ENCODE measurements around the gene DOK7.

Gene DOK7

DNA sequence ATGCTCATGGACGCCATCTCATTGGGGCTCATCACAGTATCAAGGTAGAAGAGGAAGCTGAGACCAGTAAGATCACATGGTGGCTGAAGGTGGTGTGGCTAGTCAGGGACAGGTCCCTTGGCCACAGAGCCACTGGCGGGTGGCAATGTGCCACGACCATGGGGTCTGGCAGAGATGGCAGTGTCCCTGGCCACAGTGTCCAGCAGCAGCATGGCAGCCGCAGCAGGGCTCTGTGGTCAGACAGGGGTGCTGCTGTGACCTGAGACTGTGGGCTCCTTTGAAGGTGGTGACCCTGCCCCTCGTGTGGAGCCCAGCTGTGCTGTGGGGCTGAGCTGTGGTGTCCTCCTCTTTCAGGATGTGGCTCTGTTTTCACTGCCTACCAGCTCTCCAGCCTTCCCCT is 2.2 kb upstream of the DOK7 start:
- DNase-seq (ENCODE audit: low read depth, low spot score): no peak
- Histone ChIP-seq H3K9ac (ENCODE audit: insufficient read length) (no peak overlapping the region), H3K27ac (no peak overlapping the region), H3K4me3 (no peak overlapping the region), H3K36me3 (ENCODE audit: insufficient read depth, low read length) (no peaks in the 10 kb centered on the region), H3K9me3 (ENCODE audit: low read depth, low read length) (no peaks in the 10 kb centered on the region)
- TF ChIP-seq FOXP2 (optimal IDR thresholded peaks at IDR 0.05; ENCODE audit: control extremely low read depth, extremely low read length, insufficient read depth) (no peak), EZH2 (IDR thresholded peaks at IDR 0.05) (no peak), POLR2AphosphoS5 (IDR thresholded peaks at IDR 0.05; ENCODE audit: borderline replicate concordance, low read depth, low read length) (no peak)

DNA sequence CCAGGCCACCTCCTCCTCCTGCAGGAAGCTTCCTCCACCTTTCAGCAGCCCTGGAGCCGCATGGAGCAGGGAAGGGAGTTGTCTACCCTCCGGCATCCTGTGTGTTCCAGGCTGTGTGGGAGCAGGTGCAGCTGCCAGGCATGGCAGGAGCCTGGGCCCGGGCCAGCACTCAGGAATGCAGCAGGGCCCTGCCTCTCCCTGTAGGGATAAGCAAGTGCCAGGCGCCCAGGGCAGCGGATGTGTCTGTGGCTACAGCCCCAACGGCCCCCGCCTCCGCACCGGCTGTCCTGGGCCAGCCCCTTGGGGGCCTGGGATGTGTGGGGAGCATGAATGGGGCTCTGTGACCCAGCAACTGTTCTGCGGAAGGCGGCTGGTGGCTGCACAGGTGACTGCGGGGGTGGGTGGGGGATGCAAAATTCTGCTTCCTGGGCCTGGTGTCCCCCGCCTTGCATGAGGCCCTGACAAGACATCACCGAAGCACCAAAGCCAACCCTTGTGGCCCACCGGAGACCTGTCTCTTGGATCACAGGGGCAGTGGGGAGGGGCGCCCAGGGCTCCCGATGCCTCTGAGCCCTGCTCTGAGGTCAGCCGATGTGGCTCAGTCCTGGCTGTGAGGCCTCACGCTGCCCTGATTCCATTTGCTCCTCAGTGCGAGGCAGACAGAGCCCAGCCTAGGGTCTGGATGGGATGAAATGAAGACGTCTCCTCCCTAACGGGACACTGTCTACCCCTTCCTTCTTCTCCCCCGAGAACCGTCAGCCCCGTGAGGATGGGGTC is 1.4 kb upstream of the DOK7 start:
- H3K9me3 ChIP-seq (ENCODE audit: low read depth, low read length): no peaks in the 10 kb centered on the region
- TF ChIP-seq EZH2 (IDR thresholded peaks at IDR 0.05) (no peak), FOXP2 (optimal IDR thresholded peaks at IDR 0.05; ENCODE audit: control extremely low read depth, extremely low read length, insufficient read depth) (no peak), POLR2AphosphoS5 (IDR thresholded peaks at IDR 0.05; ENCODE audit: borderline replicate concordance, low read depth, low read length) (no peak)
- DNase-seq (ENCODE audit: low read depth, low spot score): no peak
- no peak overlapping the region for H3K9ac ChIP-seq (ENCODE audit: insufficient read length)
- H3K4me3 ChIP-seq: no peak overlapping the region
- no peak overlapping the region for H3K27ac ChIP-seq
- H3K36me3 ChIP-seq (ENCODE audit: insufficient read depth, low read length): no peaks in the 10 kb centered on the region

DNA sequence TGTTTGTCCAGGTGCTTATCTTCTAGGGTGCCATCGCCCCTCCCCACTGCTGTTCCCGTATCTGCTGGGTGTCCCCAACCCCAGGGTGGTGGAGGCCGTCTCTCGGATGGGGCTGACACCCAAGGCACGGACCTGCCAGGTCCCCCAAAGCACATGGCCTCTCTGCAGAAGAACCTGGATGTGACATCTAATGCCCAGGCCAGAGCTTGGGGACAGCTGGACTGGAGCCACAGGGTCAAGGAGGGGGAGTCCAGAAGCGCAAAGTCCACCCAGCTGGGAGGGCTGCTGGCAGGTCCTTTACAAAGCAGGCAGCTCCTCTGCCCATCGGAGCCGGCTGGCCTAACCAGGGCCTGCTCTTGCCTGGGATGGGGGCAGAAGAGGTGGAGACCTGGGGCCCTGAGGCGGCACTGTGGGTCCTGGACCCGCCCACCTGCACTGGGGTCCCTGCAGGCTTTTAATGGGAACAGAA is 751 bp upstream of the DOK7 start:
- no peak overlapping the region for H3K9ac ChIP-seq (ENCODE audit: insufficient read length)
- no peak for DNase-seq (ENCODE audit: low read depth, low spot score)
- no peak overlapping the region for H3K27ac ChIP-seq
- no peaks in the 10 kb centered on the region for H3K9me3 ChIP-seq (ENCODE audit: low read depth, low read length)
- H3K36me3 ChIP-seq (ENCODE audit: insufficient read depth, low read length): no peaks in the 10 kb centered on the region
- no peak for TF ChIP-seq POLR2AphosphoS5 (IDR thresholded peaks at IDR 0.05; ENCODE audit: borderline replicate concordance, low read depth, low read length)
- no peak for TF ChIP-seq FOXP2 (optimal IDR thresholded peaks at IDR 0.05; ENCODE audit: control extremely low read depth, extremely low read length, insufficient read depth)
- TF ChIP-seq EZH2 (IDR thresholded peaks at IDR 0.05): no peak
- no peak overlapping the region for H3K4me3 ChIP-seq

DNA sequence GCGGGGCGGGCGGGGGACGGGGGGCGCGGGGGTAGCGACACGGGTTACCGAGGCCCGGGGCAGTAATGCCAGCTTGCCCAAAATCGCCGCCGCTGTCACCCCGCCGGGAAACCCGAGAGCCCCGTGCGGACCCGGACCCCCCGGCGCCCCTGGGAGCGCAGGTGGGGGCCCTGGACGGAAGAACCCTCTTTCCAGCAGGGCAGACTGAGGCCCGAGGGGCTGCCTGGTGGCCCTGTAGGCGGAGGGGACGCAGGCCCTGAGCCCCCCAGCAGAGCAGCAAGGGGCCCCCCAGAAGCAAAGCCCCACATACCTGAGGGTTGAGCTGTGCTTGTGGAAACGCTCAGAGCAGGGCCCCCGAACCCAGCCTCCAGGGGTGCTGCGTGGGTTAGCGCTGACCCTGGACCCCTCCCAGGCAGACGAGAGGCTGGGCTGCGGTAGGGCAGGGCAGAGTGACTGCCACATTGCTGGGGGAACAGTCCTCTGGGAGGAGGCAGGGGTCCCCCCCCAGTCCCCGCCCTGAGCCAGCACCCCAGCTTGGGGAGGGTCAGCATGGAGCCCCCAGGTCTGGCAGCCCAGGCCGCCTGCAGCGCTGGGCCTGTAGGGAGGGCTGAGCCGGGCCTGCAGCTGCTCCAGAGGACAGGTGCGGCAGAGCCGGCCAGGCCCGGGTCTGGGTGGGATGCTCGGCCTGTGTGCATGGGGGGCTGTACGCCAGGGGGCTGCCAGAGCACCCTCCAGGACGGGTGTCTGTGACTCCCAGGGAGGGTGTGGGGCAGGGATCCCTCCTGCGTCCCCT is 646 bp downstream of the DOK7 start:
- no peak for DNase-seq (ENCODE audit: low read depth, low spot score)
- Histone ChIP-seq H3K27ac (no peak overlapping the region), H3K9me3 (ENCODE audit: low read depth, low read length) (no peaks in the 10 kb centered on the region), H3K36me3 (ENCODE audit: insufficient read depth, low read length) (no peaks in the 10 kb centered on the region), H3K9ac (ENCODE audit: insufficient read length) (no peak overlapping the region), H3K4me3 (no peak overlapping the region)
- no peak for TF ChIP-seq EZH2 (IDR thresholded peaks at IDR 0.05)
- TF ChIP-seq POLR2AphosphoS5 (IDR thresholded peaks at IDR 0.05; ENCODE audit: borderline replicate concordance, low read depth, low read length): no peak
- no peak for TF ChIP-seq FOXP2 (optimal IDR thresholded peaks at IDR 0.05; ENCODE audit: control extremely low read depth, extremely low read length, insufficient read depth)

DNA sequence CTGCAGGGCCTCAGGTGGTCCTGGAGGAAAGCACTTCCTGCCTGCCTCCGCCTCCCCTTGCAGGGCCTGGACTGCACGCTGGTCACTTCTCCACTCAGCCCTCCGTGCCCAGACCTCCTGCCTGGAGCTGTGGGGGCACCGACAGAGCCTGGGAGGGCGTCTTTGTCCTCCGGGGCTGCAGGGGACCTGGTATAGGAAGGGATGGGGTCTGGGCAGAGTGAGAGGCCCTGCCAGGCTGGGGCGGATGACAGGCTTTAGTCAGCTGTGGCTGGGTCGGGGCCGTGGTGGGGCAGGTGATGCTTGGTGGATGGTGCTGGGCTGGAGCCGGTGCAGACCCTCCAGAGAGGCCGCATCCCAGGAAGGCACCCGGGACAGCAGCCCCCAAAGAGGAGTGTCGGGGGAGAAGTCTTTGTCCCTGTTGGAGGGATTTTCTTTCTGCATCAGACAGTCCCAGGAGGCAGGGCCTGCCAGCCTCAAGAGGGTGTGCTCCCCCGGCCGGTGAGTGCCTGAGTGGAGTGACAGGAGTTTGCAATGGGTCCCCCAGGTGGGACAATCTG is 1.3 kb downstream of the DOK7 start:
- TF ChIP-seq POLR2AphosphoS5 (IDR thresholded peaks at IDR 0.05; ENCODE audit: borderline replicate concordance, low read depth, low read length) (no peak), FOXP2 (optimal IDR thresholded peaks at IDR 0.05; ENCODE audit: control extremely low read depth, extremely low read length, insufficient read depth) (no peak), EZH2 (IDR thresholded peaks at IDR 0.05) (no peak)
- no peak overlapping the region for H3K4me3 ChIP-seq
- no peaks in the 10 kb centered on the region for H3K9me3 ChIP-seq (ENCODE audit: low read depth, low read length)
- H3K27ac ChIP-seq: no peak overlapping the region
- H3K9ac ChIP-seq (ENCODE audit: insufficient read length): no peak overlapping the region
- DNase-seq (ENCODE audit: low read depth, low spot score): no peak
- H3K36me3 ChIP-seq (ENCODE audit: insufficient read depth, low read length): no peaks in the 10 kb centered on the region

DNA sequence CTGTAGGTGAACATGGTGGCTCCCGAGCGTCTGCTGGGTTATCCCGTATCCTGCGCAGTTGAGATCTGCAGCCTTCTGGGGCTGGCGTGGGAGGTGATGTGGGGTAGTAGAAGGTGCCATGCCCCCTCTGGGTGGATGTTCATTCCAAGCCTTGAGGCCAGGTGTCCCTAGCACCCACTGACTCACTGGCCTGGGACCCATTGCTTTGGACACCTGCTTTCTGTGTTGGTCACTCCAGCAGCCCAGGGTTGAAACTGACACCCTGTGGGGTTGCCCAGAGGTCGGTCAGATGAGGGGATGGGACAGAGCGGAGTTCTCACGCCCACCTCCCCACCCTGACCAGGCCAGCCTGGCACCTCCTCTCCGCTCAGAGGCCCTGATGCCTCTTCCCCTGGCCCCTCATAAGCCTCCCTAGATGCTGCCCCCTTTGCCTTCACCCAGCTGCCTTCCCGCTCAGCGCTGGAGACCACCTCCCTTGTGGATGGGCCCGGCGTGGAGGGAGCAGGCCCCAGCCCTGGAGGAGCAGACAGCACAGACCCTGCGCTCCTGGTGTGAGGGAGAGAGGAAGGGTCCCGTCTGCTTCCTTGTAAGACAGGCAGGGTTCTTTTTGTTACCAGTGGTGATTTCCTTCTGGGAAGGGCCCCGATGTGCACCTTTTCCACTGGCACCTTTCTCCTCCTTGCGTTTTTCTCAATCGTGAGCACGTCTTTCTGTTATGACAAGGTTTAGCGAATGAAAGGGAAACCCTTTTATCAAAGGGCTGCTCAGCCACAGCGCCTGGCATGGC is 2.0 kb downstream of the DOK7 start:
- Histone ChIP-seq H3K9ac (ENCODE audit: insufficient read length) (no peak overlapping the region), H3K36me3 (ENCODE audit: insufficient read depth, low read length) (no peaks in the 10 kb centered on the region), H3K9me3 (ENCODE audit: low read depth, low read length) (no peaks in the 10 kb centered on the region), H3K4me3 (no peak overlapping the region), H3K27ac (no peak overlapping the region)
- no peak for DNase-seq (ENCODE audit: low read depth, low spot score)
- TF ChIP-seq EZH2 (IDR thresholded peaks at IDR 0.05) (no peak), FOXP2 (optimal IDR thresholded peaks at IDR 0.05; ENCODE audit: control extremely low read depth, extremely low read length, insufficient read depth) (no peak), POLR2AphosphoS5 (IDR thresholded peaks at IDR 0.05; ENCODE audit: borderline replicate concordance, low read depth, low read length) (no peak)

DNA sequence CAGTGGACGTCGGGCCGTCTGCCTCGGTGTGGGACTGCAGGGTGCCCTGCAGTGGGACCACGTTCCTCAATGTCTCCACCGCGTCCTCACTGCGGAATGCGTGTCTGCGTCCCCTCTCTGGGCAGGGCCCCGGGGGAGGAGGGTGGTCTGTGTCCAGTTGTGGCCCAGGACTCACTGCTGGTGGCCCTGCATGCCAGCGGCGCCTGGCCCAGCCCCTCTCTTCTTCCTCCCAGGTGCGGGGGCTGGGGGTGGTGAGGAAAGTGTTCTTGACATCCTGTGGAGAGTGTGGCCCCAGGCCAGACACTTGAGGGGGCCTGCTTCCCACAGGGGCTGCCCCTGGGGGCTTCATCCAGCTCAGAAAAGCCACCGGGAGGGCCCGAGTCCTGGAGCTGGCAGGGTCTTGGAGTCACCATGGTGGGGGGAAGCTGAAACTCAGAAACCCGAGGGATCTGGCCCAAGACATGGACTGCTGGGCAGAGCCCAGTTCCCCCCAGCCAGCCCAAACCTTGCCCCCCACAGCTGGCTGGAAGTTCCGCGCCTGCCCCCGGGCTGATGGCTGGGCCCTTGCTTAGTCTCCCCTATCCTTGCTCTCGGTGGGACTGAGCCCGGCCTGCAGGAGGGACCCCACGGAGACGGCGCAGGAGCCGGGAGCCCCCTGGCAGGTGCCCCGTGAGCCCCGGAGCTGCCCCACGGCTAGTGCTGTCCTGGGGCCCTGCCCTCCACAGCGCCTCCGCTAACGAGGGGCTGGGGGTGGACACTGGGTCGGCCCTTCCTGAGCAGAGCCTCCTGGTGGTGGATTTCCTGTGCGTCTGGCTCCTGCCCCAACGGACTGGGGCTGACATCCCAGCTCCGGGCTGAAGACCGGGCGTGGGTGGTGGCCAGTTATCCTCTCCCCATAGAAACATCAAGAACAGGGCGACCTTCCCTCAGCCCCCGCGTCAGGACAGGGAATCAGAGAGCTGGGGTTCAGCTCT is 2.9 kb downstream of the DOK7 start:
- TF ChIP-seq FOXP2 (optimal IDR thresholded peaks at IDR 0.05; ENCODE audit: control extremely low read depth, extremely low read length, insufficient read depth) (no peak), EZH2 (IDR thresholded peaks at IDR 0.05) (no peak), POLR2AphosphoS5 (IDR thresholded peaks at IDR 0.05; ENCODE audit: borderline replicate concordance, low read depth, low read length) (no peak)
- H3K4me3 ChIP-seq: no peak overlapping the region
- no peak for DNase-seq (ENCODE audit: low read depth, low spot score)
- H3K36me3 ChIP-seq (ENCODE audit: insufficient read depth, low read length): no peaks in the 10 kb centered on the region
- H3K9me3 ChIP-seq (ENCODE audit: low read depth, low read length): no peaks in the 10 kb centered on the region
- H3K27ac ChIP-seq: no peak overlapping the region
- H3K9ac ChIP-seq (ENCODE audit: insufficient read length): no peak overlapping the region
